ENCODE measurements around the gene SLC6A12.

DNA sequence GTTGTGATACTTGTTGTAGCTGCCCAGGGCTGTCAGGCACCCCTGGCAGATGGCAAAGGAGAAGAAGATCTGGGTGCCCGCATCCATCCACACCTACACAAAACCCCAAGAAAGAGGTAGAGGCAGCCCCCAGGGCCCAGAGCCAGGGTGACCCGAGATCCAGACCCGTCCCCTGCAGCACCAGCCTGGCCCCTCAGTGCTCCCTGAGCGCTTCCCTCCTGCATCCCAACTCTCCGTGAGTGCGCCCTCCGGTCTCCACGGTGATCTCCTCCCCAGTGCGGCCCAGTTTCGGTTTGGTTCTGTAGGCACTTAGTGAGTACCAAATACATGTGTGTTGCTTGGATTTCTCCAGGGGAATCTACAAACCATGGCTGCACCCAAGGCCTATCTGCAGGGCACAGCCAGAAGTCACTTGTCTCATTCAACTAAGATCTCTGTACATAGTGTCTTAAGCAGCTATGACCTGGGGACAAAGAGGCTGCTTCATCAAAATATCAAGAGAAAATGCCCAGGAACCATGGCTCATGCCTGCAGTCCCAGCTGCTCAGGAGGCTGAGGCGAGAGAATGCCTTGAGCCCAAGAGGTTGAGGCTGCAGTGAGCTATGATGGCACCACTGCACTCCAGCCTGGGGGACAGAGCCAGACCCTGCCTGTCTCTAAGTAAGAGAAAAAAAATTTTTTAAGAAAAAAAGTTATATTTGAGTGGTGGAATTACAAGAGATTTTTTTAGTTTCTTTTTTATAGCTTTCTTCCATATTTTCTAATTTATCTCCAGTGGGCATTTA, 15.9 kb downstream of the SLC6A12 start:
- TF ChIP-seq CTCF (IDR thresholded peaks at IDR 0.05) = no peak
- no peak for TF ChIP-seq POLR2A (IDR thresholded peaks at IDR 0.05)
